ENCODE measurements around the gene MYO16.

GRCh38 chr13:108769213-108770070 is 140.0 kb downstream of the MYO16 start:
- no peak for TF ChIP-seq GATA3 (IDR thresholded peaks at IDR 0.05; ENCODE audit: low read depth, low read length)
- TF ChIP-seq GATA2 (IDR thresholded peaks at IDR 0.05; ENCODE audit: low read depth, low read length): no peak
